ENCODE results near the gene ASCL1. TPM values are rescaled to one million over a fixed set of nuclear protein-coding genes. Genes with fewer than 3 reads are reported as not detected.

The ASCL1 gene
- total RNA-seq, result not detected in 2 replicates

GRCh38 chr12:102957339-102958050 is at the start of gene ASCL1:
ASCL1 (plus strand) TSS chr12:102957674; CDS start chr12:102958245, 571 bp downstream.

GRCh38 chr12:102917026-102917787 is 40.3 kb upstream of the ASCL1 start, which contains the start of gene PAH:
PAH (minus strand) TSS chr12:102917244; CDS start chr12:102917130, 114 bp downstream.

Other genes with a start within 250 kb of the ASCL1 start
- gene PAH, start 40.4 kb upstream of the ASCL1 start, total RNA-seq, result not detected in 2 replicates

Data from bronchial smooth muscle cell (primary cell).